ENCODE results near the gene CNGB1. TPM values are rescaled to one million over a fixed set of nuclear protein-coding genes. Genes with fewer than 3 reads are reported as not detected.

The CNGB1 gene
- total RNA-seq, 1 experiment from 2014 or later = not detected

DNA sequence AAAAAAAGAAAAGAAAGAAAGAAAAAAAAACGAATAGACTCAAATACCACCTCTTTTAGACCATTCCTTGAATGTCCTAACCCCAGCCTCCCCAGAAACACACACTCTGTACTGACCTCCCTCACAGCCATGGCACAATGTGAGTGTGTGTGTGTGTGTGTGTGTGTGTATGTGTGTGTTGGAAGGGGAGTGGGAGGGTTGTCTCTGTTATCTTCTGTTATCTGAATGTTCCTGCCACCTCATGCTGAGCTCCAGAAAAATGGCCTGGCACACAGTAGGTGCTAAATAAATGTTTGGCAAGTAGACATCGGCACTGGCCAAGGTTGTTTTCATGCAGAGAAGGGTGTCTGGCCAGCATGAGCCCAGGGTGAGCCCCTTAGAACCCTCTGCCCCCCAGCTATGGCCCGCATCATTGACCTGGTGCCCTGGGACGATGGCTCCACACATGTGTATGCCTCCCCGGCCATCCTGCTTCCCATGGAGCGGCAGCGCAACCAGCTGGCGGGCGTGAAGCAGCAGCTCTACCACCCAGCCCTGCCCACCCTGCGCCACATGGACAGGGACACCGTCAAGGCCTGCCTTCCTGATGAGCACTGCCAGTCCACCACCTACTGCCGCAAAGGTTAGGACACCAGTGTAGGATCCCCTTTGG lies 6.6 kb upstream of the CNGB1 start:
- TF ChIP-seq CTCF (IDR thresholded peaks at IDR 0.05; ENCODE audit: unreplicated experiment) = no peak
- Mint-ChIP-seq H3K36me3 (ENCODE audit: insufficient read depth, unreplicated experiment) (no peaks in the 10 kb centered on the region), H3K27me3 (ENCODE audit: insufficient read depth, unreplicated experiment) (no peaks in the 10 kb centered on the region), H3K9me3 (ENCODE audit: unreplicated experiment) (no peaks in the 10 kb centered on the region), H3K4me3 (ENCODE audit: unreplicated experiment) (no peak overlapping the region), H3K27ac (ENCODE audit: low read depth, unreplicated experiment) (no peak overlapping the region), H3K4me1 (ENCODE audit: insufficient read depth, unreplicated experiment) (no peaks in the 10 kb centered on the region)
- ChIA-PET POLR2A (interaction anchor here (1.3 kb wide), 1 partner anchor 12 kb away, joined by 4 read pairs; no protein-coding TSS in a partner anchor), CTCF (interaction anchor here (0.6 to 1.5 kb wide), 5 partner anchors 10 to 195 kb away, joined by 3 to 4 read pairs (median 3); no protein-coding TSS in a partner anchor)
- BruUV-seq (replicated peaks) = no TSS peak
- intact Hi-C loops (cut with micrococcal nuclease) = no loop called here
- DNase-seq (ENCODE audit: unreplicated experiment) = no peak

DNA sequence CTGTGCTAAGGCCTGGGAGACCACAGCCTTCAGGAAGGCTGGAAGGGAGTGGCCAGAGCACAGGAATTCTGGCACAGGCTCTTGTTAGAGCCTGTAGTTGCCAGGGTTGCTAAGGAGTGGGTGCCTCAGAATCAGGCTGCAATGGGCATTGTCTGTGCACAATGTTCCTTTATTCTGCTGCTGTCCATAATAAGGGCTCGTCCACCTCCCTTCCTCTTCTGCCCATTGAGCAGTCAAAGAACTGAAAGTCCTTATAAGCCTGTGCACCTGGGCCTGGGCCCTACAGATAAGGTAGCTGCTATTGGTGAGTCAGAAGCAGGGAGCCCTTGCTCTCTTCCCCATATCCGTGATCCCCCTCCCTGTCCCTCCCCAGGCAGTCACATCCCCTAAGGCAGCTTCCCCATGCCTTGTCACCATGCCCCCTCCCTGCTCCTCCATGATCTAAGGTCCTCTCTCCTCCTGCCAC lies 5.4 kb upstream of the CNGB1 start:
- no peak for TF ChIP-seq CTCF (IDR thresholded peaks at IDR 0.05; ENCODE audit: unreplicated experiment)
- no peaks in the 10 kb centered on the region for H3K36me3 Mint-ChIP-seq (ENCODE audit: insufficient read depth, unreplicated experiment)
- POLR2A ChIA-PET = no interaction called here
- H3K4me3 Mint-ChIP-seq (ENCODE audit: unreplicated experiment) = no peak overlapping the region
- intact Hi-C loops (cut with micrococcal nuclease) = no loop called here
- H3K27me3 Mint-ChIP-seq (ENCODE audit: insufficient read depth, unreplicated experiment) = no peaks in the 10 kb centered on the region
- BruUV-seq (replicated peaks) = no TSS peak
- CTCF ChIA-PET = interaction anchor here (0.8 to 1.5 kb wide), 4 partner anchors 9 to 220 kb away, joined by 3 to 4 read pairs (median 3); no protein-coding TSS in a partner anchor
- no peaks in the 10 kb centered on the region for H3K9me3 Mint-ChIP-seq (ENCODE audit: unreplicated experiment)
- peak; percentile 46 for DNase-seq (ENCODE audit: unreplicated experiment)
- H3K4me1 Mint-ChIP-seq (ENCODE audit: insufficient read depth, unreplicated experiment) = no peaks in the 10 kb centered on the region
- H3K27ac Mint-ChIP-seq (ENCODE audit: low read depth, unreplicated experiment) = no peak overlapping the region

- TF ChIP-seq CTCF (IDR thresholded peaks at IDR 0.05; ENCODE audit: unreplicated experiment) = no peak
- DNase-seq (ENCODE audit: unreplicated experiment) = no peak
- POLR2A ChIA-PET = interaction anchor here (1.0 kb wide), 1 partner anchor 11 kb away, joined by 3 read pairs; no protein-coding TSS in a partner anchor
- Mint-ChIP-seq H3K36me3 (ENCODE audit: insufficient read depth, unreplicated experiment) (no peaks in the 10 kb centered on the region), H3K27ac (ENCODE audit: low read depth, unreplicated experiment) (no peak overlapping the region), H3K4me3 (ENCODE audit: unreplicated experiment) (no peak overlapping the region), H3K4me1 (ENCODE audit: insufficient read depth, unreplicated experiment) (no peaks in the 10 kb centered on the region), H3K27me3 (ENCODE audit: insufficient read depth, unreplicated experiment) (no peaks in the 10 kb centered on the region), H3K9me3 (ENCODE audit: unreplicated experiment) (no peaks in the 10 kb centered on the region)
- intact Hi-C loops (cut with micrococcal nuclease) = no loop called here
- BruUV-seq (replicated peaks) = no TSS peak
- CTCF ChIA-PET = no interaction called here
Observed at GRCh38 chr16:57972306-57972705, 1.4 kb upstream of the CNGB1 start.

DNA sequence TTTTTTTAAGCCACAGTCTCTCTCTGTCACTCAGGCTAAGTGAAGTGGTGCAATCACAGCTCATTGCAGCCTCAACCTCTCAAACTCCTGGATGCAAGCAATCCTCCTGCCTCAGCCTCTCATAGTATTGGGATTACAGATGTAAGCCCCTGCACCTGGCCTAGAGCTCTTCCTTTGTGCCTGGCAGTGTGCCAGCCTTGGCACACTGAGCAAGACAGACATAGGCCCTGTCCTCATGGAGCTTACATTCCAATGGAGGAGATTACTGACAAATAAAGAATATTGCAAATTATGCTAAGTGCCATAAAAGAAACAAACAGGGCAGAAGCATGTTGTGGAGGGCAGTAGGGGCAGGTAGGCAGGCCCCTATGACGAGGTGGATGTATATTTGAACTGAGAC lies 920 bp upstream of the CNGB1 start:
- no peak overlapping the region for H3K4me3 Mint-ChIP-seq (ENCODE audit: unreplicated experiment)
- CTCF ChIA-PET = interaction anchor here (1.5 kb wide), 1 partner anchor 15 kb away, joined by 4 read pairs; no protein-coding TSS in a partner anchor

More for the DNA sequence above, 920 bp upstream of the CNGB1 start:
- no peak for DNase-seq (ENCODE audit: unreplicated experiment)
- no peaks in the 10 kb centered on the region for H3K9me3 Mint-ChIP-seq (ENCODE audit: unreplicated experiment)
- no TSS peak for BruUV-seq (replicated peaks)
- no peaks in the 10 kb centered on the region for H3K4me1 Mint-ChIP-seq (ENCODE audit: insufficient read depth, unreplicated experiment)
- H3K27ac Mint-ChIP-seq (ENCODE audit: low read depth, unreplicated experiment) = no peak overlapping the region
- intact Hi-C loops (cut with micrococcal nuclease) = no loop called here
- no peak for TF ChIP-seq CTCF (IDR thresholded peaks at IDR 0.05; ENCODE audit: unreplicated experiment)
- POLR2A ChIA-PET = interaction anchor here (1.0 kb wide), 1 partner anchor 10 kb away, joined by 3 read pairs; no protein-coding TSS in a partner anchor
- no peaks in the 10 kb centered on the region for H3K27me3 Mint-ChIP-seq (ENCODE audit: insufficient read depth, unreplicated experiment)
- H3K36me3 Mint-ChIP-seq (ENCODE audit: insufficient read depth, unreplicated experiment) = no peaks in the 10 kb centered on the region

Measured in MCF 10A (cell line).